H9 (cell line): ENCODE results near the gene TUBD1. TPM values are rescaled to one million over a fixed set of nuclear protein-coding genes. Genes with fewer than 3 reads are reported as not detected.
A peak's percentile ranks its signal among the peaks of the same experiment; 100 is the strongest.

Experiments used
- DNase-seq: peaks from one replicate; pipeline ENCODE4 v3.0.0-alpha.2; 2017
- H2AFZ ChIP-seq: one replicate; pipeline ENCODE4 v1.6.1; 2013; ENCODE audit warnings: mild to moderate bottlenecking, low read length, control low read depth, moderate library complexity
- H2AK5ac ChIP-seq: 2 replicates; pipeline ENCODE4 v1.6.1; 2013; ENCODE audit warnings: low read length, control low read depth, mixed read lengths; ENCODE audit not compliant: insufficient read length
- H2BK120ac ChIP-seq: one replicate; pipeline ENCODE4 v1.6.1; 2013; ENCODE audit warnings: low read depth, mild to moderate bottlenecking, low read length, control low read depth, inconsistent platforms; ENCODE audit not compliant: poor library complexity, severe bottlenecking
- H2BK12ac ChIP-seq: 2 replicates; pipeline ENCODE4 v1.6.1; 2013; ENCODE audit warnings: low read length, control low read depth, mixed read lengths, low read depth; ENCODE audit not compliant: insufficient read length
- H2BK15ac ChIP-seq: 2 replicates; pipeline ENCODE4 v1.6.1; 2013; ENCODE audit warnings: low read depth, low read length, control low read depth
- H2BK20ac ChIP-seq: one replicate; pipeline ENCODE4 v1.6.1; 2013; ENCODE audit warnings: low read depth, mild to moderate bottlenecking, low read length, control low read depth, inconsistent platforms; ENCODE audit not compliant: poor library complexity, severe bottlenecking
- H2BK5ac ChIP-seq: 2 replicates; pipeline ENCODE4 v1.6.1; 2013; ENCODE audit warnings: low read length, control low read depth, mixed read lengths; ENCODE audit not compliant: insufficient read length
- H3K14ac ChIP-seq: 2 replicates; pipeline ENCODE4 v1.6.1; 2013; ENCODE audit warnings: low read length, control low read depth; ENCODE audit not compliant: insufficient read depth
- H3K18ac ChIP-seq: 2 replicates; pipeline ENCODE4 v1.6.1; 2013; ENCODE audit warnings: low read depth, mild to moderate bottlenecking, mixed read lengths, low read length, control low read depth; ENCODE audit not compliant: insufficient read length
- H3K23ac ChIP-seq: 2 replicates; pipeline ENCODE4 v1.6.1; 2013; ENCODE audit warnings: low read length, control low read depth, mixed read lengths, low read depth; ENCODE audit not compliant: insufficient read length
- H3K23me2 ChIP-seq: 2 replicates; pipeline ENCODE4 v1.6.1; 2013; ENCODE audit warnings: low read depth, mild to moderate bottlenecking, mixed read lengths, low read length, control low read depth; ENCODE audit not compliant: insufficient read length, poor library complexity, severe bottlenecking
- H3K27ac ChIP-seq: 2 replicates; pipeline ENCODE4 v1.5.1; 2013; ENCODE audit warnings: low read length, control low read depth, mixed read lengths, low read depth; ENCODE audit not compliant: insufficient read length
- H3K27me3 ChIP-seq: 2 replicates; pipeline ENCODE4 v1.6.1; 2013; ENCODE audit warnings: low read length, control low read depth, inconsistent platforms; ENCODE audit not compliant: insufficient read depth
- H3K4ac ChIP-seq: 2 replicates; pipeline ENCODE4 v1.6.1; 2013; ENCODE audit warnings: low read depth, mild to moderate bottlenecking, control low read depth, inconsistent platforms, low read length, moderate library complexity
- H3K4me1 ChIP-seq: 2 replicates; pipeline ENCODE4 v1.6.1; 2013; ENCODE audit warnings: low read length, control low read depth, inconsistent platforms; ENCODE audit not compliant: insufficient read depth
- H3K4me2 ChIP-seq: 2 replicates; pipeline ENCODE4 v1.6.1; 2013; ENCODE audit warnings: low read length, control low read depth, mixed read lengths; ENCODE audit not compliant: insufficient read length, insufficient read depth
- H3K56ac ChIP-seq: 2 replicates; pipeline ENCODE4 v1.6.1; 2013; ENCODE audit warnings: low read depth, mild to moderate bottlenecking, mixed read lengths, low read length, control low read depth; ENCODE audit not compliant: insufficient read length
- H3K79me1 ChIP-seq: 2 replicates; pipeline ENCODE4 v1.6.1; 2013; ENCODE audit warnings: low read depth, mild to moderate bottlenecking, moderate library complexity, low read length, control low read depth, inconsistent platforms; ENCODE audit not compliant: insufficient read depth, poor library complexity, severe bottlenecking
- H3K79me2 ChIP-seq: 2 replicates; pipeline ENCODE4 v1.6.1; 2013; ENCODE audit warnings: low read length, control low read depth, inconsistent platforms; ENCODE audit not compliant: insufficient read depth
- H3K9ac ChIP-seq: 2 replicates; pipeline ENCODE4 v1.6.1; 2013; ENCODE audit warnings: low read length, control low read depth, mixed read lengths; ENCODE audit not compliant: insufficient read length; ENCODE audit errors: extremely low read depth
- H3K9me3 ChIP-seq: one replicate; pipeline ENCODE4 v1.6.1; 2013; ENCODE audit warnings: low read depth, low read length, inconsistent platforms; ENCODE audit not compliant: control insufficient read depth
- H3T11ph ChIP-seq: one replicate; pipeline ENCODE4 v1.6.1; 2013; ENCODE audit warnings: mild to moderate bottlenecking, low read length, control low read depth, inconsistent platforms
- H4K20me1 ChIP-seq: one replicate; pipeline ENCODE4 v1.6.1; 2013; ENCODE audit not compliant: control insufficient read depth, insufficient read length, insufficient read depth
- H4K5ac ChIP-seq: 2 replicates; pipeline ENCODE4 v1.6.1; 2013; ENCODE audit warnings: low read depth, mild to moderate bottlenecking, mixed read lengths, low read length, control low read depth; ENCODE audit not compliant: insufficient read length
- H4K8ac ChIP-seq: replicated peaks from 2 replicates; pipeline ENCODE4 v1.6.1; 2013; ENCODE audit warnings: low read length, control low read depth, mixed read lengths, low read depth; ENCODE audit not compliant: insufficient read length
- H4K91ac ChIP-seq: 2 replicates; pipeline ENCODE4 v1.6.1; 2013; ENCODE audit warnings: low read depth, mild to moderate bottlenecking, moderate library complexity, mixed read lengths, low read length, control low read depth; ENCODE audit not compliant: insufficient read length
- H3K27ac Mint-ChIP-seq, 3 experiments: 2 replicates in 2 of 3; 3 replicates in 1 of 3; pipeline ENCODE4 v1.8.0; 2020 to 2021; ENCODE audit warnings: mixed read lengths in 3 of 3, mild to moderate bottlenecking in 1 of 3, moderate library complexity in 1 of 3
- H3K27me3 Mint-ChIP-seq: 2 replicates; pipeline ENCODE4 v1.8.0; 2021; ENCODE audit warnings: low read depth, mild to moderate bottlenecking, moderate library complexity, mixed read lengths
- H3K36me3 Mint-ChIP-seq, 3 experiments: 2 replicates in 2 of 3; 3 replicates in 1 of 3; pipeline ENCODE4 v1.8.0; 2020 to 2021; ENCODE audit warnings: low read depth in 3 of 3, mixed read lengths in 3 of 3; ENCODE audit not compliant: insufficient read depth in 1 of 3
- H3K4me1 Mint-ChIP-seq, 2 experiments: 2 replicates each; pipeline ENCODE4 v1.8.0; 2020; ENCODE audit warnings: mixed read lengths in 2 of 2
- H3K4me3 Mint-ChIP-seq, 2 experiments: 2 replicates in 1 of 2; 3 replicates in 1 of 2; pipeline ENCODE4 v1.8.0; 2020 to 2021; ENCODE audit warnings: mild to moderate bottlenecking in 2 of 2, mixed read lengths in 2 of 2, moderate library complexity in 1 of 2
- H3K9me3 Mint-ChIP-seq, 2 experiments: 2 replicates in 1 of 2; 3 replicates in 1 of 2; pipeline ENCODE4 v1.8.0; 2020; ENCODE audit warnings: mild to moderate bottlenecking in 2 of 2, mixed read lengths in 2 of 2, moderate library complexity in 1 of 2
- WGBS: extraction: QIAGEN DNeasy Blood & Tissue Kit; methylation state at CpG from one replicate; pipeline ENCODE4 v1.1.7; 2013; ENCODE audit warnings: missing lambda C conversion rate, low lambda C conversion rate, mixed read lengths; ENCODE audit not compliant: insufficient read length; ENCODE audit errors: extremely low coverage; 5-methylcytosine and 5-hydroxymethylcytosine counted together
- total RNA-seq: library from RNA; stranded (reverse); gene quantifications from 2 replicates; pipeline ENCODE4 v1.2.1, GENCODE V29; 2021
- TF ChIP-seq, protein P1 (sequence below): fragments of 200-600 bp; sonication (generic); conservative IDR thresholded peaks from 3 replicates; pipeline ENCODE4 v1.8.0; 2021; ENCODE audit warnings: antibody characterized with exemption, mild to moderate bottlenecking

Gene TUBD1
- total RNA-seq, 1 experiment from 2014 or later = 26.4 TPM

DNA sequence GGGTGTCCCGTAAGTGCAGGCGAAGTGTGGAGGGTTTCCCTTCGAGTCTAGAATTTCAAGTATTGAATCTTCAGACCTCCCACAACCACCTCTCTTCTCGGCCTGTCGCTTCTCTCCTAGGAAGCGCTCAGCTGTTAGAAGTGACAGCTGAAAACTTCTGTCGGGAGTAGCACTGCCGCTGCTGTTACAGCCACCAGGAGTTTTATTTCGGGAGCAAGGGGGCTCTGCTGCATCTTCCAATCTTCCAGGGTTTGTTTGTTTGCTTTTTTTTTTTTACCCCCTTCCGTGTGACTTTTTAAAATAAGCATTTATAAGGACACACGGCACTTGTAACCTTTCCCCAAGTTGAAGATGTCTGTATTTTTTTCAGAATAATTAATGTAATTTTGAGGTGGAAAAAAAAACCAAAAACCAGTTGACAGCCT is 945 bp upstream of the TUBD1 start:
- no peaks in the 10 kb centered on the region for H3K9me3 ChIP-seq
- no peak overlapping the region for H3K23ac ChIP-seq
- no peak overlapping the region for H2BK5ac ChIP-seq
- Mint-ChIP-seq H3K27ac (peak overlapping the region in 2 of 3 experiments; percentile 91 to 95; a peak in 2 of 7 replicates), H3K36me3 (peaks cover 1 to 12% (median 12%) of the 10 kb centered on the region in 3 experiments; a peak in 5 of 7 replicates), H3K4me3 (peak overlapping the region; percentile 93 to 99), H3K27me3 (no peaks in the 10 kb centered on the region; the same call in 1 of the 2 replicates), H3K9me3 (no peaks in the 10 kb centered on the region), H3K4me1 (peaks cover 8 to 13% of the 10 kb centered on the region in 2 experiments)
- TF ChIP-seq, protein P1, sequence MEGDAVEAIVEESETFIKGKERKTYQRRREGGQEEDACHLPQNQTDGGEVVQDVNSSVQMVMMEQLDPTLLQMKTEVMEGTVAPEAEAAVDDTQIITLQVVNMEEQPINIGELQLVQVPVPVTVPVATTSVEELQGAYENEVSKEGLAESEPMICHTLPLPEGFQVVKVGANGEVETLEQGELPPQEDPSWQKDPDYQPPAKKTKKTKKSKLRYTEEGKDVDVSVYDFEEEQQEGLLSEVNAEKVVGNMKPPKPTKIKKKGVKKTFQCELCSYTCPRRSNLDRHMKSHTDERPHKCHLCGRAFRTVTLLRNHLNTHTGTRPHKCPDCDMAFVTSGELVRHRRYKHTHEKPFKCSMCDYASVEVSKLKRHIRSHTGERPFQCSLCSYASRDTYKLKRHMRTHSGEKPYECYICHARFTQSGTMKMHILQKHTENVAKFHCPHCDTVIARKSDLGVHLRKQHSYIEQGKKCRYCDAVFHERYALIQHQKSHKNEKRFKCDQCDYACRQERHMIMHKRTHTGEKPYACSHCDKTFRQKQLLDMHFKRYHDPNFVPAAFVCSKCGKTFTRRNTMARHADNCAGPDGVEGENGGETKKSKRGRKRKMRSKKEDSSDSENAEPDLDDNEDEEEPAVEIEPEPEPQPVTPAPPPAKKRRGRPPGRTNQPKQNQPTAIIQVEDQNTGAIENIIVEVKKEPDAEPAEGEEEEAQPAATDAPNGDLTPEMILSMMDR = no peak
- no peak overlapping the region for H3T11ph ChIP-seq
- no peak overlapping the region for H2BK12ac ChIP-seq
- H2BK15ac ChIP-seq = no peak overlapping the region
- H3K14ac ChIP-seq = no peak overlapping the region
- no peak overlapping the region for H2BK120ac ChIP-seq
- H3K4me1 ChIP-seq = no peaks in the 10 kb centered on the region
- no peak overlapping the region for H4K5ac ChIP-seq
- no peaks in the 10 kb centered on the region for H3K23me2 ChIP-seq
- WGBS = no CpG with 5 or more reads among the region's 11 CpGs
- H3K27ac ChIP-seq = no peak overlapping the region
- H3K18ac ChIP-seq = no peak overlapping the region
- no peak overlapping the region for H2AFZ ChIP-seq
- H4K20me1 ChIP-seq = no peaks in the 10 kb centered on the region
- H4K8ac ChIP-seq = no peak overlapping the region
- H3K79me1 ChIP-seq = no peaks in the 10 kb centered on the region
- no peak for DNase-seq
- H4K91ac ChIP-seq = no peak overlapping the region
- H3K27me3 ChIP-seq = no peaks in the 10 kb centered on the region; the same call in 1 of the 2 replicates
- no peak overlapping the region for H2AK5ac ChIP-seq
- peak overlapping the region; percentile 71 for H3K4me2 ChIP-seq
- peak overlapping the region; percentile 69 for H3K9ac ChIP-seq
- H3K56ac ChIP-seq = no peak overlapping the region
- H3K4ac ChIP-seq = no peak overlapping the region
- peaks cover 5% of the 10 kb centered on the region; the same call in 1 of the 2 replicates for H3K79me2 ChIP-seq
- H2BK20ac ChIP-seq = no peak overlapping the region
